A549 (cell line): ENCODE data around the gene SLC6A15. TPM values are rescaled to one million over a fixed set of nuclear protein-coding genes. Genes with fewer than 3 reads are reported as not detected.

Experiments
- ATAC-seq, 2 experiments: fragments of 200-7000 bp in 1 of 2; fragments of >200 bp in 1 of 2; cut with Nextera tagmentation in 1 of 2; cut with Tn5 transposase in 1 of 2; 3 replicates each; pipeline versions ENCODE4 v1.8.0 to v1.9.1; 2018 to 2020; ENCODE audit warnings: mild to moderate bottlenecking in 1 of 2, moderate library complexity in 1 of 2
- CTCF ChIA-PET: fragments of 300-600 bp; sonication (Branson Sonifier 250); formaldehyde crosslinking; extraction: SDS; loops from one replicate; lab custom pipeline; 2021; ENCODE audit warnings: antibody characterized with exemption, inconsistent platforms; lab: Yijun Ruan, JAX
- POLR2A ChIA-PET: fragments of 350-600 bp; formaldehyde crosslinking; extraction: SDS; loops from one replicate; lab custom pipeline; 2021; ENCODE audit warnings: antibody characterized with exemption, inconsistent platforms; lab: Yijun Ruan, JAX
- DNase-seq, 2 experiments: peaks; one replicate each; pipeline versions ENCODE4 v3.0.0 to v3.0.0-alpha.2; 2011 to 2016; ENCODE audit warnings: low read depth in 1 of 2, low spot score in 1 of 2
- FAIRE-seq: peaks from 2 replicates; lab custom pipeline; 2011; peaks lifted over from hg19 to GRCh38; lab: Jason Lieb, UNC
- H3K27ac ChIP-seq, 2 experiments: fragments of >200 bp; sonication (Bioruptor Twin); formaldehyde crosslinking; 3 replicates each; pipeline ENCODE4 v1.5.1; 2016 to 2017
- H3K4me1 ChIP-seq: fragments of >200 bp; sonication (Bioruptor Twin); formaldehyde crosslinking; 3 replicates; pipeline ENCODE4 v1.6.1; 2016
- H3K4me2 ChIP-seq: fragments of >200 bp; sonication (Bioruptor Twin); formaldehyde crosslinking; 3 replicates; pipeline ENCODE4 v1.6.1; 2016
- H3K4me3 ChIP-seq: fragments of >200 bp; sonication (Bioruptor Twin); formaldehyde crosslinking; 3 replicates; pipeline ENCODE4 v1.5.1; 2016
- H3K9me3 ChIP-seq: fragments of >200 bp; sonication (Bioruptor Twin); formaldehyde crosslinking; 3 replicates; pipeline ENCODE4 v1.6.1; 2016
- BHLHE40 ChIP-seq: IDR thresholded peaks from 2 replicates; pipeline ENCODE4 v1.6.1; 2012; ENCODE audit warnings: low read depth, low read length, inconsistent platforms
- CHD4 ChIP-seq: fragments of 200-600 bp; sonication (generic); IDR thresholded peaks from 2 replicates; pipeline ENCODE4 v1.6.1; 2016; ENCODE audit warnings: antibody characterized with exemption, mild to moderate bottlenecking, borderline replicate concordance
- EP300 ChIP-seq, 2 experiments: fragments of >200 bp; sonication (Bioruptor Twin); formaldehyde crosslinking; IDR thresholded peaks; 2 replicates in 1 of 2; 3 replicates in 1 of 2; pipeline ENCODE4 v1.6.1; 2016 to 2017
- FOSB ChIP-seq: fragments of 250-450 bp; sonication (Bioruptor Pico); IDR thresholded peaks from 2 replicates; pipeline ENCODE4 v1.5.0; 2020; ENCODE audit warnings: mild to moderate bottlenecking, moderate library complexity
- FOSL2 ChIP-seq, 2 experiments: fragments of 450-650 bp in 1 of 2; fragments of >200 bp in 1 of 2; sonication (Bioruptor Twin) in 1 of 2; formaldehyde crosslinking; IDR thresholded peaks; 2 replicates each; pipeline versions ENCODE4 v1.5.0 to v1.6.1; 2016 to 2020; ENCODE audit warnings: mild to moderate bottlenecking in 1 of 2, moderate library complexity in 1 of 2
- GATA3 ChIP-seq: IDR thresholded peaks from 2 replicates; pipeline ENCODE4 v1.6.1; 2012; ENCODE audit warnings: borderline replicate concordance
- HEYL ChIP-seq: fragments of 250-450 bp; sonication (Bioruptor Pico); IDR thresholded peaks from 2 replicates; pipeline ENCODE4 v1.8.0; 2021; ENCODE audit warnings: mild to moderate bottlenecking, moderate library complexity
- HOXB5 ChIP-seq: fragments of 250-450 bp; sonication (Bioruptor Pico); IDR thresholded peaks from 2 replicates; pipeline ENCODE4 v1.5.0; 2020; ENCODE audit warnings: mild to moderate bottlenecking, moderate library complexity
- KDM1A ChIP-seq: fragments of 200-600 bp; sonication (generic); IDR thresholded peaks from 2 replicates; pipeline ENCODE4 v1.6.1; 2016; ENCODE audit warnings: low read depth, mild to moderate bottlenecking
- KDM5A ChIP-seq: fragments of 200-600 bp; sonication (generic); IDR thresholded peaks from 2 replicates; pipeline ENCODE4 v1.6.1; 2016; ENCODE audit warnings: antibody characterized with exemption, mild to moderate bottlenecking
- MYC ChIP-seq: IDR thresholded peaks from 2 replicates; pipeline ENCODE4 v1.6.1; 2012; ENCODE audit warnings: mild to moderate bottlenecking, inconsistent platforms, low read length, improper control_type of control experiment, borderline replicate concordance
- NFE2L2 ChIP-seq: fragments of 150-350 bp; conservative IDR thresholded peaks from 2 replicates; pipeline ENCODE4 v1.6.1; 2014; ENCODE audit warnings: low read length
- PHF8 ChIP-seq: fragments of 200-600 bp; sonication (generic); IDR thresholded peaks from 2 replicates; pipeline ENCODE4 v1.6.1; 2016; ENCODE audit warnings: low read depth, mild to moderate bottlenecking, antibody characterized with exemption, moderate library complexity, borderline replicate concordance
- POLR2A ChIP-seq: IDR thresholded peaks from 2 replicates; pipeline ENCODE4 v1.6.1; 2012; ENCODE audit warnings: mild to moderate bottlenecking, low read length
- POLR2AphosphoS2 ChIP-seq: conservative IDR thresholded peaks from 2 replicates; pipeline ENCODE4 v1.6.1; 2012; ENCODE audit warnings: low read length, improper control_type of control experiment, inconsistent platforms
- RAD21 ChIP-seq, 2 experiments: fragments of >200 bp in 1 of 2; sonication (Bioruptor Twin) in 1 of 2; formaldehyde crosslinking in 1 of 2; IDR thresholded peaks in 1 of 2; conservative IDR thresholded peaks in 1 of 2; 2 replicates in 1 of 2; 3 replicates in 1 of 2; pipeline ENCODE4 v1.6.1; 2012 to 2018; ENCODE audit warnings: inconsistent platforms in 1 of 2
- RCOR1 ChIP-seq: fragments of 150-350 bp; IDR thresholded peaks from 2 replicates; pipeline ENCODE4 v1.6.1; 2014; ENCODE audit warnings: antibody characterized with exemption, low read length, low read depth
- TFCP2L1 ChIP-seq: fragments of 250-450 bp; sonication (Bioruptor Pico); IDR thresholded peaks from 2 replicates; pipeline ENCODE4 v1.5.0; 2021; ENCODE audit warnings: mild to moderate bottlenecking
- TP53 ChIP-seq: fragments of 250-450 bp; sonication (Bioruptor Pico); IDR thresholded peaks from 2 replicates; pipeline ENCODE4 v1.5.0; 2021; ENCODE audit warnings: mild to moderate bottlenecking, moderate library complexity
- ZSCAN20 ChIP-seq: fragments of 250-450 bp; sonication (Bioruptor Pico); IDR thresholded peaks from 2 replicates; pipeline ENCODE4 v1.8.0; 2022; ENCODE audit warnings: mild to moderate bottlenecking, moderate library complexity
- WGBS: methylation state at CpG from one replicate; pipeline ENCODE4 v1.1.6; 2017; ENCODE audit errors: missing lambda C conversion rate; 5-methylcytosine and 5-hydroxymethylcytosine counted together
- polyA plus RNA-seq, 4 experiments: library from polyadenylated mRNA; depleted of rRNA in 3 of 4; stranded (reverse); fragments of >200 nt; fragmentation: RNase III in 1 of 4; extraction: RNeasy Plus Mini Kit Qiagen cat#74134 plus additional on column Dnase treatment in 1 of 4; gene quantifications; 2 replicates in 3 of 4; 3 replicates in 1 of 4; pipeline ENCODE4 v1.2.3, GENCODE V29; 2011 to 2017
- TF ChIP-seq, protein P1 (sequence below): fragments of 150-350 bp; IDR thresholded peaks from 2 replicates; pipeline ENCODE4 v1.6.1; 2014; ENCODE audit warnings: low read depth, mild to moderate bottlenecking, low read length
- TF ChIP-seq, protein P2 (sequence below): fragments of >200 bp; sonication (Bioruptor Twin); formaldehyde crosslinking; IDR thresholded peaks from 3 replicates; pipeline ENCODE4 v1.5.1; 2016
- TF ChIP-seq, protein P3 (sequence below): fragments of 450-650 bp; IDR thresholded peaks from 2 replicates; pipeline ENCODE4 v1.6.1; 2014; ENCODE audit warnings: antibody characterized with exemption

The SLC6A15 gene
- polyA plus RNA-seq, 2 of the 4 experiments (the other 2 are of a cell fraction): 1.0 to 1.9 TPM

- Histone ChIP-seq H3K4me3 (no peak overlapping the region), H3K27ac (no peak overlapping the region), H3K9me3 (no peaks in the 10 kb centered on the region), H3K4me1 (no peaks in the 10 kb centered on the region), H3K4me2 (no peak overlapping the region)
- POLR2A ChIA-PET: no interaction called here
- DNase-seq (no peak), ATAC-seq (no peak), FAIRE-seq (no peak)
- CTCF ChIA-PET: no interaction called here
- WGBS: 84% methylated on average over 1 of the region's 1 CpG
- TF ChIP-seq CHD4 (no peak), PHF8 (no peak), RAD21 (conservative IDR thresholded peaks at IDR 0.05 in 1 of 2, IDR thresholded peaks at IDR 0.05 in 1 of 2) (no peak), HEYL (CRISPR knock-in tag) (no peak), HOXB5 (CRISPR knock-in tag) (no peak), ZSCAN20 (CRISPR knock-in tag) (no peak), KDM1A (no peak), EP300 (IDR thresholded peaks at IDR 0.05) (no peak), TFCP2L1 (CRISPR knock-in tag) (no peak), MYC (no peak), POLR2AphosphoS2 (no peak), KDM5A (no peak), BHLHE40 (no peak)
- TF ChIP-seq, protein P1, sequence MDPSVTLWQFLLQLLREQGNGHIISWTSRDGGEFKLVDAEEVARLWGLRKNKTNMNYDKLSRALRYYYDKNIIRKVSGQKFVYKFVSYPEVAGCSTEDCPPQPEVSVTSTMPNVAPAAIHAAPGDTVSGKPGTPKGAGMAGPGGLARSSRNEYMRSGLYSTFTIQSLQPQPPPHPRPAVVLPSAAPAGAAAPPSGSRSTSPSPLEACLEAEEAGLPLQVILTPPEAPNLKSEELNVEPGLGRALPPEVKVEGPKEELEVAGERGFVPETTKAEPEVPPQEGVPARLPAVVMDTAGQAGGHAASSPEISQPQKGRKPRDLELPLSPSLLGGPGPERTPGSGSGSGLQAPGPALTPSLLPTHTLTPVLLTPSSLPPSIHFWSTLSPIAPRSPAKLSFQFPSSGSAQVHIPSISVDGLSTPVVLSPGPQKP: no peak
- TF ChIP-seq, protein P2, sequence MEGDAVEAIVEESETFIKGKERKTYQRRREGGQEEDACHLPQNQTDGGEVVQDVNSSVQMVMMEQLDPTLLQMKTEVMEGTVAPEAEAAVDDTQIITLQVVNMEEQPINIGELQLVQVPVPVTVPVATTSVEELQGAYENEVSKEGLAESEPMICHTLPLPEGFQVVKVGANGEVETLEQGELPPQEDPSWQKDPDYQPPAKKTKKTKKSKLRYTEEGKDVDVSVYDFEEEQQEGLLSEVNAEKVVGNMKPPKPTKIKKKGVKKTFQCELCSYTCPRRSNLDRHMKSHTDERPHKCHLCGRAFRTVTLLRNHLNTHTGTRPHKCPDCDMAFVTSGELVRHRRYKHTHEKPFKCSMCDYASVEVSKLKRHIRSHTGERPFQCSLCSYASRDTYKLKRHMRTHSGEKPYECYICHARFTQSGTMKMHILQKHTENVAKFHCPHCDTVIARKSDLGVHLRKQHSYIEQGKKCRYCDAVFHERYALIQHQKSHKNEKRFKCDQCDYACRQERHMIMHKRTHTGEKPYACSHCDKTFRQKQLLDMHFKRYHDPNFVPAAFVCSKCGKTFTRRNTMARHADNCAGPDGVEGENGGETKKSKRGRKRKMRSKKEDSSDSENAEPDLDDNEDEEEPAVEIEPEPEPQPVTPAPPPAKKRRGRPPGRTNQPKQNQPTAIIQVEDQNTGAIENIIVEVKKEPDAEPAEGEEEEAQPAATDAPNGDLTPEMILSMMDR: no peak
These were observed 85.7 kb downstream of the SLC6A15 start for GRCh38 chr12:84826925-84827324.

GRCh38 chr12:84825149-84825548 lies 87.5 kb downstream of the SLC6A15 start:
- no peak for DNase-seq
- TF ChIP-seq FOSB (CRISPR knock-in tag) (no peak), NFE2L2 (no peak), TFCP2L1 (CRISPR knock-in tag) (no peak), BHLHE40 (no peak), TP53 (CRISPR knock-in tag) (no peak), FOSL2 (IDR thresholded peaks at IDR 0.05) (no peak), FOSL2 (CRISPR knock-in tag; IDR thresholded peaks at IDR 0.05) (no peak), POLR2A (no peak), GATA3 (no peak), RCOR1 (no peak), RAD21 (conservative IDR thresholded peaks at IDR 0.05 in 1 of 2, IDR thresholded peaks at IDR 0.05 in 1 of 2) (no peak)
- TF ChIP-seq, protein P3, sequence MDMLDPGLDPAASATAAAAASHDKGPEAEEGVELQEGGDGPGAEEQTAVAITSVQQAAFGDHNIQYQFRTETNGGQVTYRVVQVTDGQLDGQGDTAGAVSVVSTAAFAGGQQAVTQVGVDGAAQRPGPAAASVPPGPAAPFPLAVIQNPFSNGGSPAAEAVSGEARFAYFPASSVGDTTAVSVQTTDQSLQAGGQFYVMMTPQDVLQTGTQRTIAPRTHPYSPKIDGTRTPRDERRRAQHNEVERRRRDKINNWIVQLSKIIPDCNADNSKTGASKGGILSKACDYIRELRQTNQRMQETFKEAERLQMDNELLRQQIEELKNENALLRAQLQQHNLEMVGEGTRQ: no peak
- no peaks in the 10 kb centered on the region for H3K4me1 ChIP-seq
- CTCF ChIA-PET: no interaction called here
- ATAC-seq: no peak
- no peaks in the 10 kb centered on the region for H3K9me3 ChIP-seq
- H3K4me3 ChIP-seq: no peak overlapping the region
- no peak overlapping the region for H3K4me2 ChIP-seq
- no peak overlapping the region for H3K27ac ChIP-seq
- POLR2A ChIA-PET: no interaction called here
- no peak for FAIRE-seq
- WGBS: 25% methylated on average over 2 of the region's 2 CpGs
